ENCODE results near the gene AAMP.

DNA sequence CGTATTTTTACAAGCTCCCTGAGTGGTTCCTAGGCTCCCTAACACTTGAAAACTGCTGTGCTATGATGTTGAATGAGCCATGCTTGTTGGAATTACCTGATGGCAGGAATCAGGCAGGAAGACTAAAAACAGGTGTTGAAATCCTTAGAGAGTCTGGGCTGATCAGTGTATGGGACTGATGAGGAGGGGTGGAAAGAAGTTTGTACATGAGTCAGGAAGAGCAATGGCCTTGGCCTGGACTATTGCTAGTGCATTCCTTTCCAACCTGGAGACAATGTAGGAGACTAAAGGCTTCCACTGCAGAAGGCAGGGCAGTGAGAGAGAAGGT, 47.3 kb upstream of the AAMP start:
- TF ChIP-seq, protein P1, sequence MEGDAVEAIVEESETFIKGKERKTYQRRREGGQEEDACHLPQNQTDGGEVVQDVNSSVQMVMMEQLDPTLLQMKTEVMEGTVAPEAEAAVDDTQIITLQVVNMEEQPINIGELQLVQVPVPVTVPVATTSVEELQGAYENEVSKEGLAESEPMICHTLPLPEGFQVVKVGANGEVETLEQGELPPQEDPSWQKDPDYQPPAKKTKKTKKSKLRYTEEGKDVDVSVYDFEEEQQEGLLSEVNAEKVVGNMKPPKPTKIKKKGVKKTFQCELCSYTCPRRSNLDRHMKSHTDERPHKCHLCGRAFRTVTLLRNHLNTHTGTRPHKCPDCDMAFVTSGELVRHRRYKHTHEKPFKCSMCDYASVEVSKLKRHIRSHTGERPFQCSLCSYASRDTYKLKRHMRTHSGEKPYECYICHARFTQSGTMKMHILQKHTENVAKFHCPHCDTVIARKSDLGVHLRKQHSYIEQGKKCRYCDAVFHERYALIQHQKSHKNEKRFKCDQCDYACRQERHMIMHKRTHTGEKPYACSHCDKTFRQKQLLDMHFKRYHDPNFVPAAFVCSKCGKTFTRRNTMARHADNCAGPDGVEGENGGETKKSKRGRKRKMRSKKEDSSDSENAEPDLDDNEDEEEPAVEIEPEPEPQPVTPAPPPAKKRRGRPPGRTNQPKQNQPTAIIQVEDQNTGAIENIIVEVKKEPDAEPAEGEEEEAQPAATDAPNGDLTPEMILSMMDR (conservative IDR thresholded peaks at IDR 0.05; ENCODE audit: low read depth in 2 of 2): no peak
- no peak for TF ChIP-seq JUNB (IDR thresholded peaks at IDR 0.05; ENCODE audit: unreplicated experiment)

Data from GM23338 (cell line).